K562 (cell line): ENCODE measurements around the gene BCL2L12. TPM values are rescaled to one million over a fixed set of nuclear protein-coding genes. Genes with fewer than 3 reads are reported as not detected.

Experiments used
- ARHGAP35 ChIP-seq: fragments of 450-650 bp; IDR thresholded peaks from 2 replicates; pipeline ENCODE4 v1.6.1; 2018; ENCODE audit not compliant: partially characterized antibody
- CAMTA2 ChIP-seq: fragments of 250-450 bp; sonication (Bioruptor Pico); conservative IDR thresholded peaks from 2 replicates; pipeline ENCODE4 v1.5.1; 2022
- CHD4 ChIP-seq: fragments of 200-600 bp; sonication (generic); IDR thresholded peaks from 3 replicates; pipeline ENCODE4 v1.6.1; 2012; ENCODE audit warnings: low read depth, mild to moderate bottlenecking, mixed read lengths, low read length, inconsistent platforms; ENCODE audit not compliant: insufficient read depth, insufficient replicate concordance, poor library complexity, severe bottlenecking
- E2F8 ChIP-seq: fragments of 450-650 bp; IDR thresholded peaks from 2 replicates; pipeline ENCODE4 v1.7.1; 2018; ENCODE audit warnings: mild to moderate bottlenecking, low read depth; ENCODE audit not compliant: partially characterized antibody
- ETV6 ChIP-seq, 3 experiments: fragments of 150-350 bp in 1 of 3; sonication (generic) in 1 of 3; formaldehyde crosslinking in 1 of 3; IDR thresholded peaks; 2 replicates each; pipeline versions ENCODE4 v1.6.1 to v1.8.0; 2014 to 2022; ENCODE audit warnings: borderline replicate concordance in 2 of 3, low read depth in 2 of 3, antibody characterized with exemption in 1 of 3, low read length in 1 of 3, mild to moderate bottlenecking in 1 of 3, missing genetic modification reagents in 1 of 3
- FOXO4 ChIP-seq: fragments of 450-650 bp; formaldehyde crosslinking; IDR thresholded peaks from 2 replicates; pipeline ENCODE4 v1.4.0; 2020; ENCODE audit warnings: mild to moderate bottlenecking, moderate library complexity
- GABPA ChIP-seq: fragments of 200-800 bp; sonication (Bioruptor generic); conservative IDR thresholded peaks from 2 replicates; pipeline ENCODE4 v1.6.1; 2016; ENCODE audit warnings: low read depth, missing genetic modification characterization, missing compliant biosample characterization
- MTF1 ChIP-seq: fragments of 250-450 bp; sonication (Bioruptor Pico); IDR thresholded peaks from 2 replicates; pipeline ENCODE4 v1.9.0; 2021; ENCODE audit warnings: moderate library complexity, mild to moderate bottlenecking, inconsistent platforms, borderline replicate concordance
- PCBP1 ChIP-seq: fragments of 200-400 bp; formaldehyde crosslinking; IDR thresholded peaks from 2 replicates; pipeline ENCODE4 v1.6.1; 2018; ENCODE audit warnings: mild to moderate bottlenecking, low read depth, low read length; ENCODE audit not compliant: poor library complexity, severe bottlenecking
- PHF8 ChIP-seq: fragments of 200-600 bp; sonication (generic); IDR thresholded peaks from 2 replicates; pipeline ENCODE4 v1.6.1; 2012; ENCODE audit warnings: mixed run types, mild to moderate bottlenecking, inconsistent platforms, low read length, moderate library complexity, borderline replicate concordance
- PURB ChIP-seq: sonication (generic); formaldehyde crosslinking; IDR thresholded peaks from 2 replicates; pipeline ENCODE4 v1.9.0; 2021; ENCODE audit warnings: low read depth, mild to moderate bottlenecking, missing genetic modification reagents
- SP1 ChIP-seq: sonication (generic); formaldehyde crosslinking; IDR thresholded peaks from 2 replicates; pipeline ENCODE4 v1.8.1; 2022; ENCODE audit warnings: mild to moderate bottlenecking, missing genetic modification reagents
- TAF9B ChIP-seq: fragments of 450-650 bp; IDR thresholded peaks from 2 replicates; pipeline ENCODE4 v1.6.1; 2018; ENCODE audit warnings: mild to moderate bottlenecking; ENCODE audit not compliant: partially characterized antibody
- TFE3 ChIP-seq: fragments of 450-650 bp; formaldehyde crosslinking; IDR thresholded peaks from 2 replicates; pipeline ENCODE4 v1.4.0; 2020; ENCODE audit warnings: mild to moderate bottlenecking, mixed read lengths
- USF2 ChIP-seq: sonication (generic); formaldehyde crosslinking; IDR thresholded peaks from 2 replicates; pipeline ENCODE4 v1.5.0; 2020; ENCODE audit warnings: missing genetic modification reagents
- ZBTB17 ChIP-seq: fragments of 450-650 bp; formaldehyde crosslinking; IDR thresholded peaks from 2 replicates; pipeline ENCODE4 v1.4.0; 2020; ENCODE audit warnings: mild to moderate bottlenecking
- ZNF239 ChIP-seq: fragments of 250-450 bp; sonication (Bioruptor Pico); IDR thresholded peaks from 2 replicates; pipeline ENCODE4 v1.4.0; 2020; ENCODE audit warnings: mild to moderate bottlenecking
- ZNF253 ChIP-seq: fragments of 250-450 bp; sonication (Bioruptor Pico); conservative IDR thresholded peaks from 2 replicates; pipeline ENCODE4 v1.6.1; 2021; ENCODE audit warnings: mild to moderate bottlenecking
- ZNF785 ChIP-seq: fragments of 250-450 bp; sonication (Bioruptor Pico); IDR thresholded peaks from 2 replicates; pipeline ENCODE4 v1.4.0; 2020; ENCODE audit warnings: mild to moderate bottlenecking
- polyA plus RNA-seq, 8 experiments: library from polyadenylated mRNA; depleted of rRNA in 4 of 8; stranded (reverse) in 5 of 8; unstranded in 3 of 8; fragments of >200 nt; fragmentation: Nextera tagmentation in 2 of 8; fragmentation: Illumina TruSeq in 1 of 8; extraction: Ambion mirVana in 2 of 8; extraction: Trizol in 1 of 8; gene quantifications; 2 replicates each; pipeline versions ENCODE4 v1.2.1 to v1.2.3, GENCODE V29; 2011 to 2014; ENCODE audit warnings: inconsistent platforms in 1 of 8, missing spikeins in 1 of 8
- total RNA-seq, 7 experiments: library from RNA; depleted of rRNA in 6 of 7; stranded (reverse); fragments of >200 nt in 6 of 7; fragmentation: Illumina TruSeq in 2 of 7; extraction: Trizol in 2 of 7; gene quantifications; 2 replicates each; pipeline versions ENCODE4 v1.2.1 to v1.2.3, GENCODE V29; 2011 to 2021; ENCODE audit warnings: low replicate concordance in 1 of 7

BCL2L12 gene
- total and polyA plus RNA-seq, 9 of the 15 experiments (the other 6 are each of a cell fraction or from before 2014, with no cell fraction given) = 7.4 to 263 (median 81.2) TPM

- TF ChIP-seq ETV6 (IDR thresholded peaks at IDR 0.05; ENCODE audit: borderline replicate concordance in 1 of 2, low read depth in 2 of 2, low read length in 1 of 2) = no peak
- TF ChIP-seq ETV6 (CRISPR knock-in tag; IDR thresholded peaks at IDR 0.05; ENCODE audit: borderline replicate concordance) = no peak
- peak; percentile 13 for TF ChIP-seq E2F8
- TF ChIP-seq GABPA = no peak; the same call in 1 of the 2 replicates
- no peak for TF ChIP-seq ZBTB17 (CRISPR knock-in tag)
- no peak for TF ChIP-seq ZNF785 (CRISPR knock-in tag)
- TF ChIP-seq ZNF239 = no peak
- no peak for TF ChIP-seq ZNF253
- TF ChIP-seq FOXO4 (CRISPR knock-in tag) = no peak
- TF ChIP-seq TFE3 (CRISPR knock-in tag) = no peak
- TF ChIP-seq USF2 (CRISPR knock-in tag) = peak; percentile 32; the same call in 1 of the 2 replicates
- peak; percentile 60 for TF ChIP-seq PCBP1
- peak; percentile 12 for TF ChIP-seq TAF9B
- peak; percentile 56 for TF ChIP-seq ARHGAP35
- TF ChIP-seq CAMTA2 = no peak
- peak; percentile 81 for TF ChIP-seq SP1 (CRISPR knock-in tag)
- TF ChIP-seq PURB (CRISPR knock-in tag) = no peak
- TF ChIP-seq PHF8 = peak; percentile 78; the same call in 1 of the 2 replicates
- TF ChIP-seq CHD4 = no peak
- no peak for TF ChIP-seq MTF1 (CRISPR knock-in tag)
These were observed at the start of gene BCL2L12, which contains the start of gene IRF3 (continued) for GRCh38 chr19:49665351-49666119.
